ENCODE measurements around the gene MATN1. TPM values are rescaled to one million over a fixed set of nuclear protein-coding genes. Genes with fewer than 3 reads are reported as not detected.

The MATN1 gene
- total and polyA plus RNA-seq, 2 experiments from 2014 or later: 0.32 TPM; not detected in 1

- WGBS, 2 experiments (ENCODE audit: low coverage in 1 of 2, low lambda C conversion rate in 2 of 2, missing lambda C conversion rate in 2 of 2): 71 to 74% methylated on average over 8 of the region's 8 CpGs
- Histone ChIP-seq H3K9ac (no peak overlapping the region), H3K9me2 (ENCODE audit: insufficient read depth) (no peaks in the 10 kb centered on the region), H3K36me3 (ENCODE audit: low read depth) (no peaks in the 10 kb centered on the region), H3F3A (ENCODE audit: insufficient read depth) (no peaks in the 10 kb centered on the region), H3K4me3 (no peak overlapping the region), H2AFZ (no peak overlapping the region), H3K4me2 (ENCODE audit: unreplicated experiment) (no peak overlapping the region), H4K20me1 (ENCODE audit: insufficient read depth) (no peaks in the 10 kb centered on the region), H3K79me2 (ENCODE audit: insufficient read depth) (no peaks in the 10 kb centered on the region), H3K9me3 (ENCODE audit: low read depth) (no peaks in the 10 kb centered on the region), H3K4me1 (ENCODE audit: insufficient read depth) (no peaks in the 10 kb centered on the region), H3K27ac (no peak overlapping the region), H3K27me3 (replicated peaks; ENCODE audit: insufficient read depth) (peaks cover 6% of the 10 kb centered on the region; the same call in 1 of the 2 replicates)
- in situ Hi-C loops (cut with MboI): no loop called here
- DNase-seq: no peak
- TF ChIP-seq EZH2phosphoT487 (IDR thresholded peaks at IDR 0.05; ENCODE audit: insufficient read depth, low read depth) (no peak), EZH2 (IDR thresholded peaks at IDR 0.05; ENCODE audit: insufficient read depth, poor library complexity, severe bottlenecking) (no peak)
Observed at GRCh38 chr1:30728340-30728739, 5.0 kb upstream of the MATN1 start.

- H3K4me1 ChIP-seq (ENCODE audit: insufficient read depth): no peaks in the 10 kb centered on the region
- no peaks in the 10 kb centered on the region for H3K9me2 ChIP-seq (ENCODE audit: insufficient read depth)
- no peaks in the 10 kb centered on the region for H3K79me2 ChIP-seq (ENCODE audit: insufficient read depth)
- no peak for TF ChIP-seq EZH2 (IDR thresholded peaks at IDR 0.05; ENCODE audit: insufficient read depth, poor library complexity, severe bottlenecking)
- no peak for TF ChIP-seq EZH2phosphoT487 (IDR thresholded peaks at IDR 0.05; ENCODE audit: insufficient read depth, low read depth)
- H3K36me3 ChIP-seq (ENCODE audit: low read depth): no peaks in the 10 kb centered on the region
- H3K9ac ChIP-seq: no peak overlapping the region
- WGBS, 2 experiments (ENCODE audit: low coverage in 1 of 2, low lambda C conversion rate in 2 of 2, missing lambda C conversion rate in 2 of 2): 98 to 100% methylated on average over 2 of the region's 2 CpGs
- H3K27ac ChIP-seq: no peak overlapping the region
- no peak overlapping the region for H2AFZ ChIP-seq
- H3K27me3 ChIP-seq (replicated peaks; ENCODE audit: insufficient read depth): peaks cover 6% of the 10 kb centered on the region; the same call in 1 of the 2 replicates
- H3K4me3 ChIP-seq: no peak overlapping the region
- H3K9me3 ChIP-seq (ENCODE audit: low read depth): no peaks in the 10 kb centered on the region
- DNase-seq: peak; percentile 57
- in situ Hi-C loops (cut with MboI): no loop called here
- H4K20me1 ChIP-seq (ENCODE audit: insufficient read depth): no peaks in the 10 kb centered on the region
- H3K4me2 ChIP-seq (ENCODE audit: unreplicated experiment): no peak overlapping the region
- no peaks in the 10 kb centered on the region for H3F3A ChIP-seq (ENCODE audit: insufficient read depth)
Observed at GRCh38 chr1:30727824-30728223, 4.4 kb upstream of the MATN1 start.

- peaks cover 6% of the 10 kb centered on the region; the same call in 1 of the 2 replicates for H3K27me3 ChIP-seq (replicated peaks; ENCODE audit: insufficient read depth)
- H3K27ac ChIP-seq: no peak overlapping the region
- no peaks in the 10 kb centered on the region for H3F3A ChIP-seq (ENCODE audit: insufficient read depth)
- no peak overlapping the region for H3K4me2 ChIP-seq (ENCODE audit: unreplicated experiment)
- WGBS, 2 experiments (ENCODE audit: low coverage in 1 of 2, low lambda C conversion rate in 2 of 2, missing lambda C conversion rate in 2 of 2): 83 to 86% methylated on average over 15 of the region's 15 CpGs
- H3K4me3 ChIP-seq: no peak overlapping the region
- H4K20me1 ChIP-seq (ENCODE audit: insufficient read depth): no peaks in the 10 kb centered on the region
- H3K9ac ChIP-seq: no peak overlapping the region
- TF ChIP-seq EZH2phosphoT487 (IDR thresholded peaks at IDR 0.05; ENCODE audit: insufficient read depth, low read depth) (no peak), EZH2 (IDR thresholded peaks at IDR 0.05; ENCODE audit: insufficient read depth, poor library complexity, severe bottlenecking) (no peak)
- no peaks in the 10 kb centered on the region for H3K9me3 ChIP-seq (ENCODE audit: low read depth)
- in situ Hi-C loops (cut with MboI): no loop called here
- H3K9me2 ChIP-seq (ENCODE audit: insufficient read depth): no peaks in the 10 kb centered on the region
- no peak for DNase-seq
- no peak overlapping the region for H2AFZ ChIP-seq
- no peaks in the 10 kb centered on the region for H3K36me3 ChIP-seq (ENCODE audit: low read depth)
- H3K4me1 ChIP-seq (ENCODE audit: insufficient read depth): no peaks in the 10 kb centered on the region
- H3K79me2 ChIP-seq (ENCODE audit: insufficient read depth): no peaks in the 10 kb centered on the region
Observed at GRCh38 chr1:30726773-30727684, 3.6 kb upstream of the MATN1 start.

- Histone ChIP-seq H3K4me2 (ENCODE audit: unreplicated experiment) (no peak overlapping the region), H3K9me3 (ENCODE audit: low read depth) (no peaks in the 10 kb centered on the region), H3K9me2 (ENCODE audit: insufficient read depth) (no peaks in the 10 kb centered on the region), H3K9ac (no peak overlapping the region), H2AFZ (no peak overlapping the region), H3K4me1 (ENCODE audit: insufficient read depth) (no peaks in the 10 kb centered on the region), H3K36me3 (ENCODE audit: low read depth) (no peaks in the 10 kb centered on the region), H3K27ac (no peak overlapping the region), H3K79me2 (ENCODE audit: insufficient read depth) (no peaks in the 10 kb centered on the region), H4K20me1 (ENCODE audit: insufficient read depth) (no peaks in the 10 kb centered on the region), H3F3A (ENCODE audit: insufficient read depth) (no peaks in the 10 kb centered on the region), H3K27me3 (replicated peaks; ENCODE audit: insufficient read depth) (peaks cover 5% of the 10 kb centered on the region; the same call in 1 of the 2 replicates), H3K4me3 (no peak overlapping the region)
- DNase-seq: no peak
- in situ Hi-C loops (cut with MboI): no loop called here
- TF ChIP-seq EZH2 (IDR thresholded peaks at IDR 0.05; ENCODE audit: insufficient read depth, poor library complexity, severe bottlenecking) (no peak), EZH2phosphoT487 (IDR thresholded peaks at IDR 0.05; ENCODE audit: insufficient read depth, low read depth) (no peak)
- 66 to 73% methylated on average over 7 of the region's 7 CpGs for WGBS, 2 experiments (ENCODE audit: low coverage in 1 of 2, low lambda C conversion rate in 2 of 2, missing lambda C conversion rate in 2 of 2)
Observed at GRCh38 chr1:30726236-30726635, 2.9 kb upstream of the MATN1 start.
